Stomach (tissue), 9 donors: ENCODE data around the gene PRSS22. TPM values are rescaled to one million over a fixed set of nuclear protein-coding genes. Genes with fewer than 3 reads are reported as not detected.

Experiments
- DNase-seq, 2 donors: peaks; one replicate each; pipeline versions ENCODE4 v3.0.0 to v3.0.0-alpha.2; 2013 to 2019
- H3K27ac ChIP-seq, 5 donors: fragments of 200-600 bp in 4 of 5; sonication (generic) in 4 of 5; one replicate each; pipeline ENCODE4 v1.5.1; 2013 to 2019; ENCODE audit warnings: mild to moderate bottlenecking in 1 of 5, moderate library complexity in 1 of 5
- H3K27me3 ChIP-seq, 3 donors: fragments of 200-600 bp; sonication (generic); one replicate each; pipeline ENCODE4 v1.5.1; 2017 to 2019; ENCODE audit warnings: mixed run types in 1 of 3
- H3K36me3 ChIP-seq, 4 donors: fragments of 200-600 bp; sonication (generic); 1 replicate in 3 of 4; 2 replicates in 1 of 4; pipeline ENCODE4 v1.5.1; 2016 to 2019
- H3K4me1 ChIP-seq, 4 donors: fragments of 200-600 bp; sonication (generic); one replicate each; pipeline ENCODE4 v1.5.1; 2016 to 2019
- H3K4me3 ChIP-seq, 4 donors: fragments of 200-600 bp; sonication (generic) in 3 of 4; one replicate each; pipeline ENCODE4 v1.5.1; 2016 to 2019; ENCODE audit warnings: mild to moderate bottlenecking in 1 of 4
- H3K9me3 ChIP-seq, 4 donors: fragments of 200-600 bp; sonication (generic); one replicate each; pipeline ENCODE4 v1.5.1; 2016 to 2019
- CTCF ChIP-seq, 7 experiments: fragments of 450-650 bp in 4 of 7; fragments of 200-600 bp in 3 of 7; sonication (generic) in 3 of 7; IDR thresholded peaks; one replicate each; pipeline ENCODE4 v1.5.1; 2016 to 2019; ENCODE audit warnings: antibody characterized with exemption in 7 of 7, control low read depth in 2 of 7, mild to moderate bottlenecking in 1 of 7
- EP300 ChIP-seq: sonication (generic); formaldehyde crosslinking; IDR thresholded peaks from one replicate; pipeline ENCODE4 v1.6.1; 2017; ENCODE audit warnings: antibody characterized with exemption
- POLR2A ChIP-seq, 4 donors: fragments of 450-650 bp; IDR thresholded peaks; one replicate each; pipeline ENCODE4 v1.6.1; 2016; ENCODE audit warnings: antibody characterized with exemption in 4 of 4, control low read depth in 2 of 4, mild to moderate bottlenecking in 1 of 4, moderate library complexity in 1 of 4
- POLR2AphosphoS5 ChIP-seq, 3 donors: sonication (generic); formaldehyde crosslinking; IDR thresholded peaks; one replicate each; pipeline ENCODE4 v1.6.1; 2016; ENCODE audit warnings: antibody characterized with exemption in 3 of 3
- WGBS, 5 donors: extraction: QIAGEN DNeasy Blood & Tissue Kit in 3 of 5; methylation state at CpG; one replicate each; pipeline versions ENCODE4 v1.1.5 to v1.1.7; 2013 to 2018; 5-methylcytosine and 5-hydroxymethylcytosine counted together
- intact Hi-C: fragments of 100-400 bp; cut with DNase I; formaldehyde crosslinking; loops from one replicate; pipeline ENCODE4 v1.15.1; 2023; ENCODE audit warnings: low total_unique reads
- polyA plus RNA-seq, 3 donors: library from polyadenylated mRNA; stranded (reverse); fragments of 200-250 nt; gene quantifications; one replicate each; pipeline ENCODE4 v1.2.3, GENCODE V29; 2013
- total RNA-seq, 5 donors: library from RNA; depleted of rRNA; stranded (reverse); fragments of >200 nt; gene quantifications; one replicate each; pipeline versions ENCODE4 v1.1.0 to v1.2.3, GENCODE V29; 2014 to 2016
- donor health status: healthy with polysubstance abuse.
- donor health status: Bipolar disorder and iron deficiency.
- donor health status: healthy.

The PRSS22 gene
- total and polyA plus RNA-seq, 8 donors = 1.8 to 62.2 (median 10.3) TPM; not detected in 1

GRCh38 chr16:2900526-2901075 is 42.6 kb upstream of the PRSS22 start:
- 93 to 95% (median 94%) methylated on average over 14 to 15 of the region's 15 CpGs for WGBS, 5 donors
- H3K4me1 ChIP-seq = peaks cover 8 to 18% (median 13%) of the 10 kb centered on the region in 4 donors
- H3K27me3 ChIP-seq = no peaks in the 10 kb centered on the region
- TF ChIP-seq CTCF (IDR thresholded peaks at IDR 0.05) (no peak), EP300 (no peak), POLR2AphosphoS5 (IDR thresholded peaks at IDR 0.05) (no peak), POLR2A (IDR thresholded peaks at IDR 0.05) (no peak)
- H3K27ac ChIP-seq = no peak overlapping the region
- no peaks in the 10 kb centered on the region for H3K9me3 ChIP-seq
- DNase-seq = no peak
- H3K36me3 ChIP-seq = peaks cover 7 to 52% (median 44%) of the 10 kb centered on the region in 4 donors
- H3K4me3 ChIP-seq = no peak overlapping the region
- intact Hi-C loops = no loop called here

GRCh38 chr16:2899564-2900072 is 41.6 kb upstream of the PRSS22 start:
- WGBS, 5 donors = 84 to 90% (median 86%) methylated on average over 13 of the region's 13 CpGs
- intact Hi-C loops = no loop called here
- no peak overlapping the region for H3K27ac ChIP-seq
- H3K9me3 ChIP-seq = no peaks in the 10 kb centered on the region
- no peaks in the 10 kb centered on the region for H3K27me3 ChIP-seq
- peaks cover 7 to 62% (median 44%) of the 10 kb centered on the region in 4 donors for H3K36me3 ChIP-seq
- H3K4me1 ChIP-seq = peaks cover 8 to 12% (median 11%) of the 10 kb centered on the region in 4 donors
- DNase-seq = no peak
- H3K4me3 ChIP-seq = no peak overlapping the region
- TF ChIP-seq POLR2A (IDR thresholded peaks at IDR 0.05) (no peak), EP300 (no peak), POLR2AphosphoS5 (IDR thresholded peaks at IDR 0.05) (no peak), CTCF (IDR thresholded peaks at IDR 0.05) (no peak)

GRCh38 chr16:2898831-2899563 is 41.0 kb upstream of the PRSS22 start:
- 77 to 90% (median 87%) methylated on average over 10 of the region's 10 CpGs for WGBS, 5 donors
- H3K27ac ChIP-seq = no peak overlapping the region
- intact Hi-C loops = no loop called here

More at GRCh38 chr16:2898831-2899563, 41.0 kb upstream of the PRSS22 start:
- Histone ChIP-seq H3K4me3 (no peak overlapping the region), H3K9me3 (no peaks in the 10 kb centered on the region), H3K4me1 (peaks cover 6 to 8% (median 6%) of the 10 kb centered on the region in 4 donors), H3K27me3 (no peaks in the 10 kb centered on the region), H3K36me3 (peaks cover 7 to 65% (median 44%) of the 10 kb centered on the region in 4 donors)
- no peak for DNase-seq
- TF ChIP-seq POLR2AphosphoS5 (IDR thresholded peaks at IDR 0.05) (no peak), EP300 (no peak), POLR2A (IDR thresholded peaks at IDR 0.05) (no peak), CTCF (IDR thresholded peaks at IDR 0.05) (no peak)
